Endometrium (tissue), 2 donors: Measurements from ENCODE around the gene MESP1.

Source experiments
- FAIRE-seq: peaks from 2 replicates; lab custom pipeline; 2012; peaks lifted over from hg19 to GRCh38; lab: Jason Lieb, UNC
- donor health status: control.
- donor health status: control.

The MESP1 gene

DNA sequence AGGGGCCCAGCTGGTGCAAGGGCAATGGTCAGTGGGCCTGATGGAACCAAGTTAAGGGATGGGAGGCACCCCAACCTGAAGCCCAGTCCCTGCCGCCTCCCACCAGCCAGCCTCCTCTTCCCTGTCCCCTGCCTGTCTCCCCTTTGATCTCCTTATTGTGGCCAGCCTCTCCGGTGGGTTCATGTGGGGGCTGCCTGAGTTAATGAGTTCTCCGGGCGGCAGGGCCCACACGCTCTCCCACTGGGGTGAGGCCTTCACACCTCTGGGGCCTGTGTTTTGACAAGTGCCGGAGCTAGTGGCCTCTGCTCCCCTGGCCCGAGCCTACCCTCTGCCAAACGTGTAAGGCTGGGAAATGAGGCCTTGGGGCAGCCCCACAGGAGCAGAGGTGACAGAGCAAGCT lies 7.2 kb upstream of the MESP1 start:
- no peak for FAIRE-seq

DNA sequence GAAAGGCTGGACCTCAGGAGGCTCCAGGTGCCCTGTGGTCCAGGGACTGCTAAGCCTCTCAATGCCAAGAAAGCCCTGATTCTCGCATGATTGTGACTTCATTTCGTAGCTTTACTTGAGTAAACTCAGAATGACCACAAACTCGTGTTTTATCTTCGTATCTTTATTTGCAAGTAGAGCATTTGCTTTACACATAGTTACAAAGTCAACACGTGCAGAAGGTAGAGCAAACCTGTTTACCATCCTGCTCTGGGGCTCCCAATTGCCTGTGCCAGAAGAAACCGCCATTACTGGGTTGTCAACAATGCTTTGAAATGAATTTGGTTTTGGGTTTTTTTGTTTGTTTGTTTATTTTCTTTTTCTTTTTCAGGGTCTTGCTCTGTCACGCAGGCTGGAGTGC lies 5.8 kb upstream of the MESP1 start:
- no peak for FAIRE-seq

DNA sequence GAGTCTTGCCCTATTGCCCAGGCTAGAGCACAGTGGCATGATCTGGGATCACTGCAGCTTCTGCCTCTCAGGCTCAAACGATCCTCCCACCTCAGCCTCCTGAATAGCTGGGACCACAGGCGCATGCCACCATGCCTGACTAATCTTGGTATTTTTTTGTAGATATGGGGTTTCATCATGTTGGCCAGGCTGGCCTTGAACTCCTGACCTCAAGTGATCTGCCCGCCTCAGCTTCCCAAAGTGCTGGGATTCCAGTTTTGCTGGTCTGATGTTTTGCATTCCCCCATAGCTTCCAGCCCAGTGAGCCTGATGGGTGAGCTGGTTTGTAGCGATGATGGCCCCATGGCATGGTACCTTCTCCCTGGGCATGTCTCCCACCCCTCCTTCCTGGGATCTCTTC lies 4.7 kb upstream of the MESP1 start:
- FAIRE-seq, result no peak

DNA sequence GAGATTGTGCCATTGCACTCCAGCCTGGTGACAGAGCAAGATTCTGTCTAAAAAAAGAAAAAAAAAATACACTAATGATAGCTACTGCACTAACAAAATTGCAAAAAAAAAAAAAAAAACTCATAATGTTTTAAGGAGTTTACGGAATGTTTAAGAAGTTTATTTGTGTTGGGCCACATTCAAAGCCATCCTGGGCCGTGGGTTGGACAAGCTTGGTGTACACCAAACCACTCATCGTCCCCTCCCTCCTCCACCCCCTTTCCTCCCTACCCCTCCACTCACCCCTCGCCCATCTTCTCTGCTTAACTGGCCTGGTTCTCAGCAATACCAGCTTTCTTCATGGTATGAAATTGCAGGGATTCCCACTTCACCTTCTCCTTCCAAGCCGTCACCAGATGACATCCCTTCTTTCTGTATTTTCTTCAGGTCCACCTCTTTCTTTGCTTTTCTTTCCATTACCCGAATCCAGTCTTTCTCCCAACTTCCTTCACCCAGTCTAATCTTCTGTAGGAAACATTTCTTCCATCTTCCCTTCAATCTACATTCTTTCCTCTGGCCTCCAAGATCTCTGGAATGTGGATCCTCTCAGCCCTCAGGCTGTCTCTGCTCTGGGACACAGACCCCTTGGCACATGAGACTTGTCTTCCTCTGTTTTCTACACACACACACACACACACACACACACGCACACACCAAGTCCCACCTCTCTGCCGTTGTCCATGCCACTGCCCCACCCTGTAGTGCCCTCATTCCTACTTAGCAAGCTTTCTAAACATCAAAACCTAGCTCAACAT lies 3.5 kb upstream of the MESP1 start:
- FAIRE-seq, result no peak

DNA sequence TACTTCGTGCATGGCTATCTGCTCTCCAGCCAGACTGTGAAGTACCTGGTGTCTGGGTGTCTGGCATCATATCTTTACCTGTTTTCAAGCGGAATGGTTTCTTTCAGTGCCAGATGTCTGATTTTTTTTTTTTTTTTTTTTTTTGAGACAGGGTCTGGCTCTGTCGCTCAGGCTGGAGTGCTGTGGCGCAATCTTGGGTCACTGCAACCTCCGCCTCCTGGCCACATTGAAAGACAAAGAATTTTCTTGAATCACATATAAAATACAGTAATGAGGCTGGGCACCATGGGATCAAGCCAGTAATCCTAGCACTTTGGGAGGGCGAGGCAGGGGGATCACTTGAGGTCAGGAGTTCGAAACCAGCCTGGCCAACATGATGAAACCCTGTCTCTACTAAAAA lies 2.8 kb upstream of the MESP1 start:
- FAIRE-seq, result no peak

DNA sequence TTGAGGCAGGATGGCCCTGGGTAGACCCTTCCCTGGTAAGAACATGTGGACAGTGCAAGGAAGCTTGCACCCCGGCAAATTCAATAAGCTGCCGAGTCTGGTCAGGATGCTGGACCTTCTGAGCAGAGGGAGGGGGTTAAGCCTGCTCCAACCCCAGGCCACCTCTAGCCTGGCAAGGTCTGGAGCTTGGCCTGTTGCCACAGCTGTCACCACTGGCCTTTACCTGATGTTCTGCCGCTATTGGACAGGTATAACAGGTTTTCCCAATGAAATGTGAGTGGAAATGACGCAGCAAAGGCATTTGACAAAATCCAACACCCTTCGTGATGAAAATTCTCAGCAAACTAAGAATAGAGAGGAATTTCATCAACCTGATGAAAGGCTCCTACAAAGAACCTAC lies 699 bp upstream of the MESP1 start:
- no peak for FAIRE-seq

DNA sequence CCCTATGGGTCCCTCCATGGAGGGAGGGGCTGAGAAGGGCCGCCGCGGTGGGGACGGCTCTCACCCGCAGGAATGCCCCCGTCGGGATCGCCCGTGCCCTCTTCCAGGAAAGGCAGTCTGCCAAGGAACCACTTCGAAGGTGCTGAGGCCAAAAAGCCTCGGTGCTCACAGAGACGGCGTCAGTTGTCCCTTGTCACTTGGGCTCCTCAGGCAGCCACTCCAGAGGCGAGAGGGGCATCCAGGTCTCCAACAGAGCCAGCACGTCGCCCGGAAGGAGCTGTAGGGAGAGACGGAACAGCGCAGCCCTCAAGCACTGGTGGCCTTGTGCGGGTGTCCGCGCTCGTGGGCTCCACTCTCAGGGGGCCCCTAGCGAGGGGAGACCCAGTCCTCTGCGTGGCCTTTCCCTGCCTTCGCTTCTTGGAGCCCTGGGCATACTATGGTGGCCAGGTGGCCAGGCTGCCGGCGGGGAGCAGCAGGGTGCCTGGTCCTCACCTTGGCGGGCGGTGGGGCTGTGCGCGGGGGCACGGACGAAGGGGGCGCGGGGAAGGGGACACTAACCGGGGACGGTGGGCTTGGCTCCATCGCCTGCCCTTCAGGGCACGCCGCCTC lies 994 bp downstream of the MESP1 start:
- no peak for FAIRE-seq

DNA sequence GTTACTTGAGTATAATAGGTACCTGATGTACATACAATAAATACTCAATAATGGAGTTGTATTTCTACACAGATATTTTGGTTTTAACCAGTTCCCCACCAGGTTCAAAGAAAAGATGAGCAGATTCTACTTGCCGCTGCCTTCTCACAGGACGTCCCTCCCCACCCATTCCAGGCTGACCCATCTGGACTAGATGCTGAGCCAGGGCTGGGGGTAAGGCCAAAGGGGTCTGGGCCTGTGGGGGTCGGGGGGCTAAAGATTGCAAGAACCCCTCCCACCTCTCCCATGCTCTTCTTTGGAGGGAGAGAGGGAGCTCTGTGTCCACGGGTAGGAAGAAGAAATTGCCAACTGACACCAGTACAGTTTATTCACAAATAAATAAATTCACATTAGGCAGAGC lies 1.5 kb downstream of the MESP1 start:
- no peak for FAIRE-seq

DNA sequence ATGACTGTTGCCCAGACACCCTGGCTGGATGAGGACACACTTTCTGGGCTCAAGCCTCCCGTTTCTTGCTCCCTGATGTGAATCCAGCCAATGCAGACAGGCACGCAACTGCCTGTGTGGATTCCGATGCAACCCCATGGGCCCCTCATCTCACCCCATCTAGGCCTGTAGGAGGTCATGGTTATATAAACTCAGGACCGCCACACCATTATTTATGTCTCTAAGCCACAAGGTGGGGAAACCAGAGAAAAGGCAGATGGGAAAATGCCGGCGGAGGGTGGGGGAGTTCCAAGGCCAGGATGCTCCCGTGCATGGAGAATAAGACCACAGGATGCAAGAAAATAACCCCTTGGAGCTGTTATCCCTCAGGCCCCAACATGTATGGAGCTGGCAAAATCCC lies 2.0 kb downstream of the MESP1 start:
- FAIRE-seq, result no peak

DNA sequence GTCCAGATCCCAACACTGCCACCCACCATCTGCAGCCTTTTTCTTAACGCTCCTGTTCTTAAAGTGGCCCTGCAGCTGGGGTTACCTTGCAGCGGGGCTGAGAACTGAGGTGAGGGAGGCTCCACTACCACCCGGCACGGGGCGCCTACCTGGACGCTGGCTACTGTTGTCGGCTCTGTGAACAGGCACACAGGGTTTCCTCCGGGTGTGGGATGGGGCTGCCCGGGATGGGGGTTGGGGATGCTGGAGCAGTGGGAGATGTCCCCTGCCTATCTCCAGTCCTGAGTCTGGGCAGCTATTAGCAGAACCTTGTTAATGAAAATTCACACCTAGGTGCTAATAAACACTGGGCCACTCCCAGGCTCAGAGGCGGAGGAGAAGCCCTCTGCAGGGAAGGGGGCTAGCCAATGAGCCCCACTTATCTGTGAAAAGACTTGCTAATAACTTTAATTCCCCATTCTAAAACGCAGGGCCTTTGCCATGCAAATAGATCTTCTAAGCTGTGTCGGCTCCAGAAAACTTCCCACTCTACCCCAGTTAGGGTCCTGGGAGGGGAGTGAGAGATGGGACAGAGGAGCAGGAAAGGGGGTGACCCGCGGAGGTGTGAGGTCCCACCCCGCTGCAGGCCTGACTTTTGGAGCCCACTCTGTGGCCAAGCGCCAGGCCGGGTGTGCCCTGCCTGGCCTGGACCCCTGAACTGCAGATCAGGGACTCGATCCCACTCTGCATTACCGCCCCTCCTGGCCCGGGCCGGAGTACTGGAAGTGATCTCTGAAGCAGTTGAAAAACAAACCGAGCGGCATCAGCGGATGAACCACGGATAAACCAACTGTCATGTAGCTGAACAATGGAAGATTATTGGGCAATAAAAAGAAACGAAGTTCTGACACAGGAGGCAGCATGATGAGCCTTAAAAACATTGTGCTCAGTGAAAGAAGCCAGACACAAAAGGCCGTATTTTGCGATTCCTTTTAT lies 3.1 kb downstream of the MESP1 start:
- no peak for FAIRE-seq

DNA sequence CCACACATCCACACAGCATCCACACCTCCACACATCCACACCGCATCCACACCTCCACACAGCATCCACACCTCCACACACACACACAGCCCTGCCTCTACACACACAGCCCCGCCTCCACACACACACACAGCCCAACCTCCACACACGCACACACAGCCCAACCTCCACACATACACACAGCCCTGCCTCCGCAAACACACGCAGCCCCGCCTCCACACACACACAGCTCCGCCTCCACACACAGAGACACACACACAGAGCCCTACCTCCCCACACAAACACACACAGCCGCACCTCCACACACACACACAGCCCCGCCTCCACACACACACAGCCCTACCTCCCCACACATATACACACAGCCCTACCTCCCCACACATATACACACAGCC lies 4.7 kb downstream of the MESP1 start:
- FAIRE-seq, result no peak

DNA sequence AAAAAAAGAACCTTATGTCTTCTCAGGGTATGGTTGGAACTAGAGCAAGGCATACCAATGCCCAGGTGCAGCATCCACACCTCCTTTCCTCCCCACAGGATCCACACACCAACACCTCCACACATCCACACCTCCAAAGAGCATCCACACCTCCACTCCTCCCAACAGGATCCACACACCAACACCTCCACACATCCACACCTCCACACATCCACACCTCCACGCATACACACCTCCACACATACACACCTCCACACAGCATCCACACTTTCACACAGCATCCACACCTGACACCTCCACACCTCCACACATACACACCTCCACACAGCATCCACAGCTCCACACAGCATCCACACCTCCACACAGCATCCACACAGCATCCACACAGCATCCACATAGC lies 5.3 kb downstream of the MESP1 start:
- no peak for FAIRE-seq

DNA sequence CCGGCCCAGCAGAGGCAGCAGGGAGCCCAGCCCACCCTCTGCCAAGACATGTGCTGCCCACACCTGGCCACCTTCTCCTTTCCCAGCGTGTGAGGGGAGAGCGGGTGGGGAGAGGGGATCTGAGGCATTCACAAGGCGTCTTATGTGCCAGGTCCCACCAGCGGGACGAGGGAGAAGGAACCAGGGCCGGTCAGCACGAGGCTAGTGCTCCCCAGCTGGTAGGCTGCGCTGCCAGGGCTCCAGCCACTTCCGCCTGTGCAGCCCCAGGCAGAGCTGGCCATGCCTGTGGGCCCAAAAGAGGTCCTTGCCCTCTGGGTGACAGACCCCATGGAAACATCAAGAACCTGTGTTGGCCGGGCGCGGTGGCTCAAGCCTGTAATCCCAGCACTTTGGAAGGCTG lies 5.9 kb downstream of the MESP1 start:
- no peak for FAIRE-seq

DNA sequence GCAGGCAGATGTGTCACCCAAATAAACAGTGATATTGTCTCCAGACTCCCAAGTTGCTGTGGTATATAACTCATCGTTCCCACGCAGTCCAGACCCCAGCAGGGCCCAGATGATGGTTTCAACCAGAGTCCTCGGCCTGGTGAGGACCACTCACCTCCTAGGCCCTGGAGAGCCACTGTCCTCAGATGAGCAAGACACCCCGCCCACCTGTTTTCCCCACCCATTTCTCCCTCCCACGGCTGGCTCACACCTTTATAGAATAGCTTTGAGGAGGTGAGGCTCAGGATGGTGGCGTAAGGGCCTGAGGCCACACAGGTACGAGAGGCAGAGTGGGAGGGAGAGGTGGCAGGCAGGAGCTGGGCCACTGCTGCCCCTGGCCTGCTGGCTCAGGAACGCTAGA lies 7.5 kb downstream of the MESP1 start:
- FAIRE-seq, result no peak

DNA sequence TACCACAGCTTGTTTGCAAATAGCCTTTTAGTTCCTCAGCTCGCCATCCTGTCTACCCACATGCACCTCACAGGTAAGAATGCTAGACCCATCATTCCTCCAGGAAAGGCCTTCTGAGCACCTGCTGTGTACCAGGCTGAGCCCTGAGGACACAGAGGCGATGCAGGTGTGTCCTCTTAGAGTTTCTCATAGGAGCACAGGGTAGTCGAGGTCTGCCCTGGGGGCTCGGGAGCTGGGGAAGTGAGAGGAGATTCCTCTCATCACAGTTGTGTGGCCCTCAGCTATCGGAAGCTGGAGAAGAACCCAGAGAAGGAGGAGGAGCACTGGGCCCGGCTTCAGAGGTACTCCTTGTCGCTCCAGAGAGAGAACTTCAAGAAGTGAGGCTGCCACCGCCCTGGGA lies 8.0 kb downstream of the MESP1 start:
- FAIRE-seq, result no peak

DNA sequence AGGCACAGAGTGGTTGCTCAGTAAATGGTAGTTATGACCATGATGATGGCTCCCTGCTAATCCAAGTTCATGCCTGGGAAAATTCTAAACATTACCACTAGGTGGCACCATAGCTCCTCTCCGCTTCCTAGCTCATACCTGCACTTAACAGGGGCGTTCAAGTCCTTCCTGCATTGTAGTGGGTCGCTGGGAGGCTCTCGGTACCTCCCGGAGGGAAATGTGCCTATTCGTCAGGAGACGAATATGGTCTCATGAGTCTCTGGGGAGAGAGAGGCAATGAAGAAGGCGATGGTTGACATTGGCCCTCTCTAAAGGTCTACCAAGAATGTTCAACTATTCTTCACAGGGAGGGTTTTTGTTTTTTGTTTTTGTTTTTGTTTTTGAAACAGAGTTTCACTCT lies 10.9 kb downstream of the MESP1 start:
- FAIRE-seq, result peak; percentile 75

DNA sequence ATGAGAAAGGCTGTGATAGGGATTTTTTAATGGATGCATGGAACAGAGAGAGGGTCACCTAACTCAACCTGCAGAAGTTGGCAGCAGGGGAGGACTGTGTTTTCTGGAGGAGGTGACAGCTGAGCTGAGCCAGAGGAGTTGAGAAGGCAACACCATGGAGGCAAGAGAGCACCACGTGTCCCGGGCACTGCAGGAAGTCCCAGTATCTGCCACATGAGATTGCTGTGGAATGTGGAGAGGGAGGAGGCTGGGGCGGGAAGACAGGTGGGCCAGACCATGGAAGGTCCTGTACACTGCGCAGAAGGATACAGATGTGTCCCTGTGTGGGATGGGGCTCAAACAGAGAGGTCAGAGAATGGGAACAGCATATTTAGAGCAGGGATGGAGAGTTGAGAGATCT lies 15.3 kb downstream of the MESP1 start:
- FAIRE-seq, result no peak

DNA sequence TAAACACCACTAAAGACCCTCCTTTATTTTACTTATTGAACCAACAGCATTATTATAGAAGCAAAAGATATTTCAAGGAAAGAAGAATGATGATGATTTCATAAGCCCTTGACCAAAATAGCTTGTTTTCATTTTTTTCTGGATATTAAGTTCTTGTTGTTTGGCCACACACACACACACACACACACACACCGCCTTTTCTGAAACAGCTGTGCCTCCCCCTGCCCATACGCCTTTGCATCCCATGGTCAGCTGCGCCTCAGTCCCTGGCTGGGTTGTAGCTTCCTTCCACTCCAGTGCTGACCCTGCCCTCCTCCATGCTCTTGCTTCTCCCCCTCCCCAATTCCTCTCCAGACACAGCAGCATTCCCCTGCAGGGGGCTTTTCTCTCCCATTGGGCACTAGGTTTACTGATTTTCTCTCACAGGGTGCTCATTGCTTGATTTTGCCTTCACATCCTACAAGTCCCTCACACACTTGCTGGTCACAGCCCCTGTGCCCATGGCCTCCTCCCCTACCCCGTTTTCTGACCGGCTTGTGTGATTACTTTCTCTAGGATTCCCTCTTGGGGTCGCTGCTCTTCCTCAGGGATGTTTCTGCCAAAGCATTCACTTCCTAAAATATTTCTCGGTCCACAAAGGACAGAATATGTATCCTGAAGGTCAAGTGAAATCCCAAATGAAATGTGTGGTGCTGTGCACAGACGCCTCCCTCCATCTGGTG lies 18.4 kb downstream of the MESP1 start:
- FAIRE-seq, result no peak

DNA sequence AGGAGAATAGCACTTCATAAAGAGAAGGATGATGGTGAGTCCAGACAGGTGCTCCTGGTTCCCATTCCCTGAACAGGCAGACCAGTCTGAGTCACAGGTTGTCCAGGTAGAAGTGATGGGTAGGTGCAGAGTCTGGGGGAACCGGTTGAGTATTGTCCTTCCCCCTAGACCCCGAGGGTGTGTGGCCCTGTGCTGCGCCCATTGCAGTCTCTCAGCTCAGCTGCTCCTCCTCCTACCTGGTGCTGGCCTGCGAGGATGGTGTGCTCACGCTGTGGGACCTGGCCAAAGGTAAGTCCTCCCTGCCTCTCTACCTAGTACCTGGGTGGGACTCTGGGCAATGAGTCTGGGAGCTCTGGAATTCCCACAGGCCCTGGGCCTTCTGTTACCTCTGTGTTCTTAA lies 19.8 kb downstream of the MESP1 start:
- FAIRE-seq, result no peak

DNA sequence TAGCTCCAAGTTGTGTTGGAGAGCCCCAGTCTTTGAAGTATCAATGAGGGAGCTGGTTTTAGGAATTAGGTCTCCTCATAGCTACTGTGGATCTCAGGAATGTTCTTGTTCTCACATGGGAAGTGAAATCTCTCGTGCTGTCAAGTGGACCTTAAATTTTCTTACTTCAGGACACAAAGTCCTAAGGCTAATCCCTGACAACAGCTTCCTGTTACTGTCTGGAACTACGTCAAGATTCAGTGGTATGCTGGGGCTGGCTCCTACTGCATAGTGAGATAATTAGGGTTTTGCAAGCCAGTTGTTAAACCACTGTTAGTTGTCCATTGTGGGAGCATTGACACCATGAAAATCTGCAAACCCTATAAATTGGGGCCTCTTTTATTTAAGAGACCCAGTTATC lies 22.8 kb downstream of the MESP1 start:
- no peak for FAIRE-seq

DNA sequence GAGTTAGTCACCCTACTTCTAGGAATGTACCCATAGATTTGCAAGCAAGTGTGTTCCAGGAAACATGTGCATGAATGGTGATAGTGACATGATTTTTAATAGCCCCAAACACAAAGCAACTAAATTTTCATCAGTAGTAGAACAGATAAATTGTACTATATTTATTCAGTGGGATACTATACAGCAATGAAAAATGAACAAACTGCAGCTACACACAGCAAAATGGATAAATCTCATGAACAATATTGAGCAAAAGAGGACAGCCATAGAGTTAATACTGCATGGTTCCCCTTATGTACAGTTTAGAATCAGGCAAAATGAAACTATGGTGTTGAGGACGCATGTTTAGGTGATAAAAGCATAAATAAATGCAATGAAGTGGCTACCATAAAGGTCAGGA lies 26.0 kb downstream of the MESP1 start:
- FAIRE-seq, result no peak

DNA sequence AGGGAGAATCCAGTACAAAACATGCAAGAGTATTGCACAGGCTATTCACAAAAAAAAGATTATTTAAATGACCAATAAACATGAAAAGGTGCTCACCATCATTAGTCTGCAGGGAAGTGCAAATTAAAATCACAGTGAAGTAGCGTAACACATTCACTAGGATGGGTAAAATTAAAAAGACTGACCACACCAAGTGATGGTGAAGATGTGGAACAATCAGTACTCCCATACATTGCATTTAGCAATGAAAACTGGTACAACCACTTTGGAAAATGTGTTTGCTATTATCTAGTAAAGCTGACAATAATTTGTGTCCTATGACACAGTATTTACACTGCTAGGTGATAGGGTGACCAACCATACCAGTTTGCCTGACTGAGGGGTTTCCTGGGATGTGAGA lies 26.4 kb downstream of the MESP1 start:
- FAIRE-seq, result no peak
